Stimulated activated naive CD8-positive, alpha-beta T cell treated with anti-CD3 and anti-CD28 coated beads, Interleukin-15, amount 100 ng/mL, for 72 hours (primary cell): ENCODE results near the gene DCBLD1.
A peak's percentile ranks its signal among the peaks of the same experiment; 100 is the strongest.

Experiments
- ATAC-seq: fragments of 150-1000 bp; cut with Tn5 transposase; 2 replicates; pipeline ENCODE4 v1.10.0; 2021; ENCODE audit warnings: mild to moderate bottlenecking, moderate library complexity
- DNase-seq, 2 donors: peaks; one replicate each; pipeline ENCODE4 v3.0.0; 2021 to 2022
- H3K27ac Mint-ChIP-seq, 2 donors: one replicate each; pipeline ENCODE4 v1.8.0; 2022; ENCODE audit warnings: mild to moderate bottlenecking in 2 of 2, mixed read lengths in 2 of 2, moderate library complexity in 2 of 2
- H3K27me3 Mint-ChIP-seq: one replicate; pipeline ENCODE4 v1.8.0; 2022; ENCODE audit warnings: mixed read lengths
- H3K4me1 Mint-ChIP-seq: one replicate; pipeline ENCODE4 v1.8.0; 2022; ENCODE audit warnings: mild to moderate bottlenecking, mixed read lengths
- H3K4me3 Mint-ChIP-seq, 2 donors: one replicate each; pipeline ENCODE4 v1.8.0; 2022; ENCODE audit warnings: mild to moderate bottlenecking in 2 of 2, mixed read lengths in 2 of 2, moderate library complexity in 1 of 2
- H3K9me3 Mint-ChIP-seq, 2 donors: one replicate each; pipeline ENCODE4 v1.8.0; 2022; ENCODE audit warnings: mixed read lengths in 2 of 2

The DCBLD1 gene

GRCh38 chr6:117483645-117484016 is 1.2 kb downstream of the DCBLD1 start:
- DNase-seq = no peak
- Mint-ChIP-seq H3K4me3 (peak overlapping the region; percentile 88 to 92), H3K27ac (peak overlapping the region; percentile 71 to 89), H3K27me3 (peaks cover 59% of the 10 kb centered on the region), H3K9me3 (no peaks in the 10 kb centered on the region), H3K4me1 (peaks cover 18% of the 10 kb centered on the region)
- ATAC-seq = no peak

GRCh38 chr6:117484052-117484646 is 1.7 kb downstream of the DCBLD1 start:
- Mint-ChIP-seq H3K9me3 (no peaks in the 10 kb centered on the region), H3K27ac (no peak overlapping the region), H3K4me1 (peaks cover 18% of the 10 kb centered on the region), H3K27me3 (peaks cover 57% of the 10 kb centered on the region), H3K4me3 (peak overlapping the region in 1 of 2 donors; percentile 92)
- ATAC-seq (no peak), DNase-seq (no peak)

GRCh38 chr6:117485433-117485832 is 3.0 kb downstream of the DCBLD1 start:
- no peak for ATAC-seq
- H3K4me1 Mint-ChIP-seq = peaks cover 18% of the 10 kb centered on the region
- H3K9me3 Mint-ChIP-seq = no peaks in the 10 kb centered on the region
- H3K27me3 Mint-ChIP-seq = peaks cover 49% of the 10 kb centered on the region
- no peak for DNase-seq
- no peak overlapping the region for H3K27ac Mint-ChIP-seq
- no peak overlapping the region for H3K4me3 Mint-ChIP-seq

- Mint-ChIP-seq H3K27me3 (peaks cover 29% of the 10 kb centered on the region), H3K9me3 (no peaks in the 10 kb centered on the region), H3K4me1 (peaks cover 5% of the 10 kb centered on the region), H3K4me3 (no peak overlapping the region), H3K27ac (no peak overlapping the region)
- no peak for ATAC-seq
- no peak for DNase-seq
These were observed 5.3 kb downstream of the DCBLD1 start for GRCh38 chr6:117487821-117488220.

- Mint-ChIP-seq H3K27me3 (peaks cover 29% of the 10 kb centered on the region), H3K27ac (no peak overlapping the region), H3K4me1 (no peaks in the 10 kb centered on the region), H3K4me3 (no peak overlapping the region), H3K9me3 (no peaks in the 10 kb centered on the region)
- DNase-seq = no peak
- ATAC-seq = no peak
These were observed 6.5 kb downstream of the DCBLD1 start for GRCh38 chr6:117489003-117489402.

- Mint-ChIP-seq H3K27me3 (peaks cover 10% of the 10 kb centered on the region), H3K4me1 (peaks cover 8% of the 10 kb centered on the region), H3K9me3 (no peaks in the 10 kb centered on the region), H3K27ac (peak overlapping the region in 1 of 2 donors; percentile 81), H3K4me3 (no peak overlapping the region)
- ATAC-seq (no peak), DNase-seq (no peak)
These were observed 9.4 kb downstream of the DCBLD1 start for GRCh38 chr6:117491916-117492315.

GRCh38 chr6:117493470-117493869 is 11.0 kb downstream of the DCBLD1 start:
- H3K27me3 Mint-ChIP-seq = no peaks in the 10 kb centered on the region
- DNase-seq (no peak), ATAC-seq (no peak)
- H3K4me1 Mint-ChIP-seq = peaks cover 15% of the 10 kb centered on the region
- H3K27ac Mint-ChIP-seq = no peak overlapping the region
- H3K4me3 Mint-ChIP-seq = no peak overlapping the region
- H3K9me3 Mint-ChIP-seq = no peaks in the 10 kb centered on the region

GRCh38 chr6:117494283-117494682 is 11.8 kb downstream of the DCBLD1 start:
- no peak overlapping the region for H3K4me3 Mint-ChIP-seq
- H3K27ac Mint-ChIP-seq = no peak overlapping the region
- no peaks in the 10 kb centered on the region for H3K9me3 Mint-ChIP-seq
- DNase-seq = no peak
- H3K4me1 Mint-ChIP-seq = peaks cover 16% of the 10 kb centered on the region
- no peaks in the 10 kb centered on the region for H3K27me3 Mint-ChIP-seq
- ATAC-seq = no peak

- H3K9me3 Mint-ChIP-seq = no peaks in the 10 kb centered on the region
- peaks cover 16% of the 10 kb centered on the region for H3K4me1 Mint-ChIP-seq
- H3K27me3 Mint-ChIP-seq = no peaks in the 10 kb centered on the region
- DNase-seq (no peak), ATAC-seq (no peak)
- H3K4me3 Mint-ChIP-seq = no peak overlapping the region
- no peak overlapping the region for H3K27ac Mint-ChIP-seq
These were observed 12.3 kb downstream of the DCBLD1 start for GRCh38 chr6:117494694-117495318.

GRCh38 chr6:117495425-117495824 is 13.0 kb downstream of the DCBLD1 start:
- DNase-seq = no peak
- Mint-ChIP-seq H3K4me3 (no peak overlapping the region), H3K4me1 (peaks cover 16% of the 10 kb centered on the region), H3K27ac (no peak overlapping the region), H3K9me3 (no peaks in the 10 kb centered on the region), H3K27me3 (no peaks in the 10 kb centered on the region)
- no peak for ATAC-seq

GRCh38 chr6:117495869-117496268 is 13.4 kb downstream of the DCBLD1 start:
- Mint-ChIP-seq H3K27ac (no peak overlapping the region), H3K4me1 (peaks cover 16% of the 10 kb centered on the region), H3K27me3 (no peaks in the 10 kb centered on the region), H3K9me3 (no peaks in the 10 kb centered on the region), H3K4me3 (no peak overlapping the region)
- ATAC-seq (no peak), DNase-seq (no peak)

- ATAC-seq = no peak
- Mint-ChIP-seq H3K27ac (peak overlapping the region in 1 of 2 donors; percentile 19), H3K9me3 (no peaks in the 10 kb centered on the region), H3K27me3 (no peaks in the 10 kb centered on the region), H3K4me1 (peaks cover 16% of the 10 kb centered on the region), H3K4me3 (no peak overlapping the region)
- no peak for DNase-seq
These were observed 14.0 kb downstream of the DCBLD1 start for GRCh38 chr6:117496383-117496990.

- no peak overlapping the region for H3K4me3 Mint-ChIP-seq
- DNase-seq = no peak
- no peak for ATAC-seq
- H3K9me3 Mint-ChIP-seq = no peaks in the 10 kb centered on the region
- no peaks in the 10 kb centered on the region for H3K27me3 Mint-ChIP-seq
- peaks cover 16% of the 10 kb centered on the region for H3K4me1 Mint-ChIP-seq
- no peak overlapping the region for H3K27ac Mint-ChIP-seq
These were observed 14.8 kb downstream of the DCBLD1 start for GRCh38 chr6:117497237-117497636.

- Mint-ChIP-seq H3K27ac (no peak overlapping the region), H3K9me3 (no peaks in the 10 kb centered on the region), H3K27me3 (no peaks in the 10 kb centered on the region), H3K4me3 (no peak overlapping the region), H3K4me1 (peaks cover 16% of the 10 kb centered on the region)
- ATAC-seq = no peak
- no peak for DNase-seq
These were observed 15.7 kb downstream of the DCBLD1 start for GRCh38 chr6:117498159-117498558.

- H3K4me1 Mint-ChIP-seq = peaks cover 9% of the 10 kb centered on the region
- H3K27me3 Mint-ChIP-seq = no peaks in the 10 kb centered on the region
- H3K4me3 Mint-ChIP-seq = no peak overlapping the region
- no peak for ATAC-seq
- H3K27ac Mint-ChIP-seq = peak overlapping the region in 1 of 2 donors; percentile 3
- no peak for DNase-seq
- no peaks in the 10 kb centered on the region for H3K9me3 Mint-ChIP-seq
These were observed 19.2 kb downstream of the DCBLD1 start for GRCh38 chr6:117501722-117502121.

- no peak overlapping the region for H3K27ac Mint-ChIP-seq
- H3K27me3 Mint-ChIP-seq = no peaks in the 10 kb centered on the region
- DNase-seq (no peak), ATAC-seq (no peak)
- no peak overlapping the region for H3K4me3 Mint-ChIP-seq
- H3K9me3 Mint-ChIP-seq = no peaks in the 10 kb centered on the region
- peaks cover 7% of the 10 kb centered on the region for H3K4me1 Mint-ChIP-seq
These were observed 20.1 kb downstream of the DCBLD1 start for GRCh38 chr6:117502580-117502979.
